HK-2 (cell line): ENCODE results near the gene SLC12A7.

ENCODE experiments used
- DNase-seq: peaks from one replicate; pipeline ENCODE4 v3.0.0-alpha.2; 2018; ENCODE audit not compliant: unreplicated experiment

Gene SLC12A7

DNA sequence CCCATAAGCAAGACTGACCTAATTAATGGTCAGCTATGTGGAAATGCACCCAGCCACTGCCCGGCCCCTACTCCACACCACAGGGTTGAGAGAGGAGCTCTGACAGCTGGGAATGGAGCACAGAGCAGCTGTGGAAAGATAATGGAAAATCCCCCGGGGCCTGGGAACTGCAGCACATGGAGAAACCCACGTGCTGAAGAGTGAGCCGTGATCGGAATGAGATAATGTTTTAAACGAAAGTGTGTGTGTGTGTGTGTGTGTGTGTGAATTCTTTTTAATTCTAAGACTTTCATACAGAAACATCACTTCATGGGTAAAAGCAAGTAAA is 13.1 kb upstream of the SLC12A7 start:
- DNase-seq, result no peak

DNA sequence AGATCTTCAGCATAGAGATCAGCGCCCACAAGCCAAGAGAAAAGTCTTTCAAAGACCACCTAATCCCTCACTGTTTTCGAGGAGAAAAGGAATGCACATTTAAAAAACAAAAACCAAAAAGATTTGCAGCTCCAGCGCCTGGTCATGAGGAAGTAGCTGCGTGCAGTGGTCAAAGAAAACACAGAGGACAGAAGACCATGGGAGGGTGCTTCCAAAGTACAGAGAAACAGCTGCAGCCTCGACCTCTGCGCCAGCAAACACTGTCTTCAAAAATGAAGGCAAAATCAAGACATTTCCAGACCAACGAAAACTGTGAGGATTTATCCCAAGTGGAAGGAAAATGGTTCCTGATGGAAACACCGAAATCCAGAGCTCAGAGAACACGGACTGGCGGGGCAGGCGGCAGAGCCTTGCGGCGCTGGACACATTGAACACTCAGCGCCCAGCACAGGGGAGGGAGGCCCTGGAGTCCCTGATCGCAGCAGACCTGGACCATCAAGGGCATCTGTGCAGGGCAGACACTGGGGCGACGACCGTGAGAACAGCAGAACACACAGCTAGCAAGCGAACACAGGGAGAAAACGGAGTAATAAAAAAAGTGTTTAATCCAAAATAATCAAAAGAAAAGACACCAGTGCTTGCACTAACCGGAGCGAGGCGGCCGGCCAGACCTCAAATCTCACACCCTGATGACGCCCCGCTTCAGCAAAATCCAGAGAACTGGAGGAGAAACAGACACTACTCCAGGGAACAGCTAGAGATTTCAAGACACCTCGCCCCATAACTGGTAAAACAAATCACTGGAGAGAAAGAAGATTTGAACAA is 12.6 kb upstream of the SLC12A7 start:
- DNase-seq, result no peak

DNA sequence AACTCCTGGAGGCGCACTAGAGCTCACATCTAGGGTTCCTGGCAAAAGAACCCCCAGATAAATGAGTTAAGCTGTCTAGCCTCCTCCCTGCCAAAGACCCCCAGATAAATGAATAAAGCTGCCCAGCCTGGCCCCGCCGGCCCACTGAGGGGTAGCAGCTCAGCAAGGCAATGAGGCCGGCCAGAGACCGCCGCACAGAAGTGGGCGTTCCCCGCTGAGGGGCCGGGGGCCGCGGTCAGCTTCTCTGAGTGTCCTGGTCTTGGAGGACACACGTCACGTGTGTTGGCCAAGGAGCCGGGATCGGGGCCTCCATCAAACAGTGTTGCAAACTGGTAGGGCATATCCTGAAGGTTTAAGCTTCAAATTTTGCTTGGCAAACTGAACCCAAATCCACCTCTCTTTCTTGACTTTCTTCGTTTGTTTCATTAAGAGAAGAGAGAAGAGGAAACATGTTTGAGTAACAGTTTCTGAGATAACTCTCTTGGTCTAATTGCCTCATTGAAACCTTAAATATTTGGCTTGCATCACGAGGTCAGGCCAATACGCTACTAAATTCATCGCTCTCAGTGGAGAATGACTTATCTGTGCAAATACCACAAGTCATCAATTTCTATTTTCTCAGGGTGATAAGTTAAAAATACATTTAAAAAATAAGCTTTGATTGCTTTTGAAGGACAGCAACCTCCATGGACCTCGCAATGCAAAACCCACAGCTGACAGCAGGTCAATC is 11.7 kb upstream of the SLC12A7 start:
- no peak for DNase-seq

DNA sequence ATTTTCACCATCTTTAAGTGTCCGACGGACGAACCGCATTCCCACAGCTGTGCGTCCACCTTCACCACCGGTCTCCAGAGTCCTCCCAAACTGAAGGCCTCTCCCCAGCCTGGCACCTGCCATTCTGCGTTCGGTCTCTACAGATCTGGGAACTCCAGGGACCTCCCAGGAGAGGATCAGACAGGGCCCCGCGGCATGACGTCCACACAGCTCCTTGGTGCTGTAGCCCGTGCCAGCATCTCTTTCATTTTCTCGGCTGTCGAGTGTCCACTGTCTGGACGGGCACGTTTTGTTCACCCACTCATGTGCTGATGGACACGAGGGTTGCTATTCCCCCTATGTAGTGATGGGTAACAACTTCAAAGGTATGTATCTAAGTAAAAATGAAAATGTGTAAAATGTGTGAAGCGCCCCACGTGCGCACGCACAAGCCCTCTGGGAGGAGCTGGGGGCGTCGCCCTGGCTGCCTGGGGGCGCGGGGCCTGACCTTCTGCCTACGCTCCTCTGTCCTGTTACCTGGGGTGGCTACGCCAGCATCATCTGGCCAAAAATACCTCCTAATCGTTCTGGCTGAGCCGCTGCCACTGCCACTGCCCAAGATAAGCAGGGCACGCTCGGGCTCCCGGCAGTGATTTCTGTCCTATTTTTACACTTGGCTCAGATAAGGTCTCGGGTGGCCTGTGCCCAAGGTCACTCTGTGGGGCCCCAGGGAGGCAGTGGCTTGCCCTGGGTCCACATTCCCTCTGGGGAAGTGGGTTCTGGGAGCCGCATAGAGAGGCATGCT is 10.8 kb upstream of the SLC12A7 start:
- DNase-seq, result no peak

DNA sequence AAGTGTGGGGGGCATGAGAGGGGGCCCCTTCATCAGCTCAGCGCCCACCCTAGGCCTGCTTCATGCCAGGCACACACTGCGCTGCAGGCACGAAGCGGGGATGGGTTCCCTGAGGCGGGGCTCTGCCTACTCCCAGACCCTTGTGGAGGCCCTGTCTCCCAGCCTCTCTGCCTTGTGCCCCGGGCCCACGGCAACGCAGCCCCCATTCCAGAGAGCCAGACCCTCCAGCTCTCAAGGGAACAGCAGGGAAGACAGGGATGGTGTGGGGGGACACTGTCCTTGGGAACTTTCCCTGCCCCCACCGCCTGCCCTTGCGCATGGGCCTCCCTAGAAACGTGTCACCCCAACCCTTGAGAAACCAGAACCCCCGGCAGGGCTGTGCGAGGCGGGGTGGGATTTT is 10.0 kb upstream of the SLC12A7 start:
- no peak for DNase-seq

DNA sequence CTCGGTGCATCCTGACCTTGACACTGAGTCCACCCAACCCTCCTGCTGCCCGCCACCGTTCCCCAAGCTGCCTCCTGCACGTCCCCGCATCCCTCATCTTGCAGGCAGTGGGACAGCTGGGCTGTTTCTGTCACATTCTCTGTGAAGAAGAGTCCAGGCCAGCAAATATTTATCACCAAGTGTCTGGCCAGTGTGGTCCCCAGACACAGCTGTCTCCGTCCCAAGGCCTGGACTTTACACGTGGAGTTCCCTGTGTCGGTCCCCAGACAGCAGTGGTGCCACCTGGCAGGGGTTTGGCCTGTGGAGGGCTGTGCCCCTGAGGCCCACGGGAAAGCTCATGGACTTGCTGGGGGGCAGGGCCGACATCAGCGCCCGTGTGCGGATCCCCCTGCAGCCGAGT is 9.2 kb upstream of the SLC12A7 start:
- no peak for DNase-seq

DNA sequence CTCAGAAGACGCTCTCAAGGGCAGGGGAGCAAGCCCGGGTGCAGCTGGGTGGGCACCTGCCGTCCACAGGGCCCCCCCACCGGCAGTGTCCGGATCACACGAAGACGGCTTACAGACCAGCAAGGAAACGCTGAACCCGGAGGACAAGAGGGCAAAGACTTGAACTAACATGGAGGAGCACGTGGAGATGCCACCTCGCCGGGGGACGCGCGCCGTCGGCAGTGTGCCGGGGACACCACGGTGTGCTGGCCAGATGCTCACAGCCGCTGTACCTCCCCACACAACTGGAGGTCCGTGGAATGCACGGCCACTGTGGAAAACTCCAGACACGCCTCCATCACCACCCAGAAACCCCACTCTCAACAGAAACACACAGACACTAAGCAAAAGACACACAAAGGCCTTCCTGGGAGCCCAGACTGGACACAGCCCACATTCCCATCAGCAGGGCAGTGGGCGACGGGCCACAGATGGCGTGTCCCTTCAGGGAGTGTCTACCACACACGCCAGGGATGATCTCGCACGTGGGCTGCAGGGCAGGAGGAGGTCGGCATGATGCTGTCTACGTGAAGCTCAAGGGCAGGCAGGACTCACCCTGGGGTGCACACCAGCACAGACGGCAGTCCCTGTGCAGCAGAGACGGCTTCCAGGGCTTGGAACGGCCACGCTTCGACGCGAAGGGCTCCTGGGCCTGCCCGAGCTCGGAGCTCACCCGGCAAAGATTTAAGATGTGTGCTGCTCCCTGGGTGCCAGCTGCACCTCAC is 8.6 kb upstream of the SLC12A7 start:
- DNase-seq, result no peak

DNA sequence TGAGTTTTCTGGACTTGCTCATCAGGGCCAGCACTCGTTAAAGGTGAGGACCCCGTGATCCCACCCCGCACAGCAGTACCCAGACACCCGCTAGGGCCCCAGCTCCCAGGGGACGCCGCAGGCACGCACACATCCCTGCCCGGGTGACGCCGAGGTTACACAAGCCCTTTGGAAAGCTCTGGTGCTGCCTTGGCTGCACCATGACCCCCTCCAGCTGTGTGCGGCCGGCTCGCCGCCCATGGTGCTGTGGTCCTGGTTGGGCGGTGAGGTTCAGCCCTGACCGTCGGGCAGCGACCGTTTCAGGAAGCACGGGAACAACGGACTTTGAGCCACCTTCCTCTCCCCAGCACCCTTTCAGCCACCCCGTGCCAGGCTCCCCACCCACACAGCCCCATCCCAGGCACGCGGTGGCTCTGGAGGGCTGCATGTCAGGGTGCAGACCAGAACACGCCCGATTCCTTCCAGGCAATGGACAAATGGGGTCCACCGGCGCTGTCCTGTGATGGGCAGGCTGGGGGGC is 7.5 kb upstream of the SLC12A7 start:
- no peak for DNase-seq

DNA sequence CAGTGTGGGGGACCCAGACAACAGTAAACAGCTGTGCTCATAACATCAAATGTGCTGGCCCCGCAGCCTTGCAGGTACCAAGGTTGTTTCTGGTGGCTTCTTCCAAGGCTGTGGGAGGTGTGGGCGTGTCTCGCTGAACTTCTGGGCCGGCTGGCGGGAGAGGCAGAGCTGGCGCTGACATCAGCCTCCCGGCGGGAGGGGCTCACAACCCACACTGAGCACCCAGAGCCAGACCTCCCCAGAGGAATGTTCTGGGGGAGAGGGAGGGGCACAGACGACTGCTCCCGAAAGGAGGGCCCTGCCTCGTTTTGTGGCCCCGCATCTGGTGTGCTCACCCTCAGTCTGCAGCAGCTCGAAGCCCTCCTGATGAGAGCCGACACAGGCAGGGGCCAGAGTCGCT is 6.9 kb upstream of the SLC12A7 start:
- DNase-seq, result no peak

DNA sequence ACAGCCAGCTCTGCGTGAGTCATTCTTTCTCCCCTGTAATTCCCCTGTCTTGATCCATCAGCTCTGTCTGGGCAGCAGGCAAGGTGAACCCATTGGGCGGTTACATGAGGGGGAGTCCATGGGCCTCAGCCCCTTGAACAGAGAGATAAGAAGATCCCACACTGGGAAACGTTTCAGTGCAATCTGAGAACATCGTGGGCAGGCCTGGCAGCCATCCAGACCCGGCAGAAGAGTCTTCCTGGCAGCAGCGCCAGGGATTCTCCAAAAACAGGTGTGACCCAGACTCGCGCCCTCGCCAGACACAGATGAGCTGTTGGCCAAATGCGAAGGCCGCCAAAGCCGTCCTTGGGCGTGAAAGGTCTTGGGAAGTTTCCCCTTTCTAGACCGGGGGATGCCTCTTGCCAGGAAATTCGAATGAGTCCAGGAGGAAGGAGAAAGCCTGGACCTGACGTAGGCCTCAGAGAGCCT is 6.4 kb upstream of the SLC12A7 start:
- DNase-seq, result peak; percentile 47

DNA sequence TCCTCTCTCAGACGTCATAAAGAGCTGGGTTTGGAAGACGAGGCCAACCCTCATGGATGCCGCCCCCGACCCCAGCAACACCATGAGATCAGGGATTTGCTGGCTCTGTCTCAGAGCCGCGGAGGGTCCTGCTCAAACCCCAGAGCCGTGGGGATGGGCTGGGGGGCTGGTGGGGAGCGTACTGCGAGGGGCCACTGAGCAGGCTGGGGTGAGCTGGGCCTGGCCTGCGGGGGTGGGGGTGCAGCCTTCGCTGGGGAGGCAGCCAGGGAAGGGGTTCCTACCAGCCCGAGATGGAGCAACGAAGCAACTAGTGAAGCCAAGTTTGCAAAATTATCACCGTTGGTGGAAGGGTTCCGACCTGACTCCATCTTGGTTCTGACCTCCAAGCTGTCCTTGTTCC is 5.1 kb upstream of the SLC12A7 start:
- DNase-seq, result no peak

DNA sequence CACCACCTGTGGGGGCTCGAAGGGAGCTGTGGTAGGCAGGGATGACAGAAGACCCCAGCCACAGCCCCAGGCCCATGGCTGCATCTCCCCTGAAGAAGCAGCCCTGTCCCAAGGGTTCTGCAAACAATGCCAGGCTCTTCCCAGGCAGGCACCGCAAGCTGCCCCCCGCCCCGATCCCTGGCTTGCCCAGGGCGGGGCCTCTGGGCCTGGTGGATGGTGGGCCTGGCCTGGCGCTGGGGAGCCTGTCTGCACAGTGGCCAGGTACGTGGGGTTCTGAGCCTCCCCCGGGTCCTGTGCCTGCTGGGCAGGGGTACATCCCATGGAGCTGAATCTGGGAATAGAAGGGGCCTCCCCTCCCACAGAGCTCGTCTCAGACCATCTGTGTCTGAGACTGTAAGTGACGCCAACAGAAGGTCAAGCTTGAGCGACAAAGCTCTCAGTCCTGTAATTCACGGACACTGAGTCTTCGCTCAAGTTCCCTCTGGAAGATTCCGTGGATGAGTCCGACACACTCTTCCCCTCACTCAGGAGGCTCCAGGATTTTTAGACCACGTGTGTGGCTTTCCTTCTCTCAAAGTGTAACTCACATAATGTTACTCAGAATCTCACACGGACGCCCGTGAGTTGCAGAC is 4.4 kb upstream of the SLC12A7 start:
- DNase-seq, result no peak

DNA sequence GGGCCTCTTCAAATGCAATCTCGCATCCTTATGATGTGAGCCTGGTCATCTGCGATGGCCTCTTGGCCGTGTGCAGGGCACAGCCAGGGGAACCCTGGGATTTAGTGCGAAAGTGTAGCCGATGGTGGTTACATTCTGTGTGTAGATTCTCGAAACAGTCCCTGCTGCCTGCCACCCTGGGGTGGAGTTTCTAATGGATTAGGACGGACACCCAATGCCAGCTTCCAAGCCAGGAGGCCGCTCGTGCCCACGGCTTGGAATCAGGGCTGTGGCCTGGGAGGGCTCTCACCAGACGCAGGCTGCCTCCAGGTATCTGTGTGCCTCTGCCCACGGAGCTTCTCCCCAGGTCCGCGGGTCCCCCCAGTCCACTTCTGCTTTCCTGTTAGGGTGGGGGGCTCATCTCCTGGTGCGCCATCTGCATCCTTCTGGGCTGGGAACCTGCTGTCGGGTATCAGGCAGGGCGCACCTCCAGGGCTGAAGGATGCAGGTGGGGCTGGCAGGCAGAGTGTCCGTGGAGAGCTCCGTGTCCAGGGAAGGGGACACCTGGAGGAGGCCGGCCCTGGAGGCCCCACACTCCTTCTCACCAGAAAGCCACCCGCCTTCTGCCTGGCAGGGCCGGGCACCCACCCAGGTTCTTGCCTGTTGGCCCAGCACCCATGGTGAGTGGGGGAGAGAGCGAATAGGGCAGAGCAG is 3.4 kb upstream of the SLC12A7 start:
- DNase-seq, result no peak

DNA sequence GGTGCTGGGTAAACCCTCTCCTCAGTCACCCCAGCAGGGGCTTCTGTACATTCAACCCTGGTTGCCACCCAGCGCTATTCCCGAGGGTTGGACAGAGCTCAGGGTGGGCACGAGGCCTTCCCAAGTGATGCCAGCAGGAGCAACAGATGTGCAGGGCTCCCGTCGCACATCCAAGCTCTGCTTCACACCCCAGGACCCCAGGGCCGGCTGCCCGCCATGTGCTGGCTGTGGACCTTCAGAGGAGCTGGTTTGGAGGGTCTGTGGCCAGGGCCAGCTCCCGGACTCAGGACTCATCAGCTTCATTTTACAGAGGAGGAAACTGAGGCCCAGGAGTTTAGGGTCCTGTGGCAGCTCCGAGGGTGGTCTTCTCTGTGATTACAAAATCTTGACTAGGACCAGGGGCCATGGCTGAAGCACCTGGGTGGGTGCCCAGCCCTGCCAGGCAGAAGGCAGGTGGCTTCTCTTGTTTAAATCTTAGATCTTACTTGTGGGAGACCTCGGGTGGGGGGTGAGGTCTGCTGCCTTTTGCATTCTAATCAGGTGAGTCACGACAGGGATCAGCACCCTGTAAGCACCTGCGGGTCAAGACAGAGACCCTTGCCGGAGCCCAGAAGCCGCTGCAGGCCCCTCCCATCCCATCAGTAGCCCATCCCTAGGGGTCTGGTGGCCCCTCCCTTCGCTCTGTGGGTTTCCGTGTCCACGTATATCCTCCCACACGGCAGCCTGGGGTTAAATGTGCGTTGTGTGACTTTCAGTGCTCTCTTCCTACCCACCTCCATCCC is 2.1 kb upstream of the SLC12A7 start:
- DNase-seq, result no peak

DNA sequence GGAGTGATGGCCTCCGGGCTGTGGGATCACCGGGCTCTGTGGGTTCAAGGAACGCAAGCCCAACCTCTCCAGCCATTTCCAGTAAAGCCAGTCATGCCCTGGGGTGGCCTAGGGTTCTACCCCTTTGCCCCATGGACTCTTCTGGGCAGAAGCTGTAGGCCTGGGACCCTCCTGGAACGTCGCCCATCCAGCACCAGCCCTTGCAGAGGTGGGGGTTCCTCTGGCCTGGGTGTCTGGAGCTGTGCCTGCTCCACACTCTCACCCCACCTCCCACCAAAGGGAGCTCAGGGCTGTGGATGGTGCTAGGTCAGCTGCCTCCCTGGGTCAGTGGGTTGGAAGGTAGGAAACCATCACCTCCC is 1.4 kb upstream of the SLC12A7 start:
- no peak for DNase-seq

DNA sequence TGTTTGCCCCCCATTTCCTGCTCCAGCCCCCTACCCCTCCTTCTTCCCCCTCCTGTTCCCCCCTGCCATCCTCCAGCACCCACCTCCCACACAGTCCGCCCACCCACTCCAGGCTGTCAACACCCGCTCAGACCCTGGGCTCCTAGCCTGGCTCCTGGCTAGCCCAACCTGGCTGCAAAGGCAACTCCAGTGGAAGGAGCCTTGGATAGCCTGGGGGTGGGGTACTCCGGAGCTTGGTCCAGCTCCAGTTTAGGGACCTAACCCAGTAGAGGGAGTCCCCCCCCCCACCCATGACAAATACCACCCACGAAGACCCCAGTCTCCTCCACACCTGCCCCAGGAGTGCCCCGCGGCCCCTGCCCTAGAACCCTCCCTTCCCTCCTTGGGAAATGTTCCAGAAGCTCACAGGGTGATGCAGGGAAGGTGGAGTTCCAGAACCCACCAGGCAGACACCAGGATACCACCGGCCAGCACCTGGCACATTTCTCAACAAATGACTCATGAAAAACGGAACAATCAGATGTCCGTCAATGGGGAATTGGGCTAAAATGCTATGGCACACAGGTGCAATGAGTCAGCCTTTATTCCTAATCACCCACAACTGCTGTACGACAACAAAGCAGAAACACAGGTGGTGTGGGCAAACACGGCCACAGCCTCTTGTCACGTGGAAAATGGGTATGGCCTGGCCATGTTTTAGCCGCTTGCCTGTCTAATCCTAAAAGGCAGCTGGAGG is 901 bp upstream of the SLC12A7 start:
- DNase-seq, result no peak

DNA sequence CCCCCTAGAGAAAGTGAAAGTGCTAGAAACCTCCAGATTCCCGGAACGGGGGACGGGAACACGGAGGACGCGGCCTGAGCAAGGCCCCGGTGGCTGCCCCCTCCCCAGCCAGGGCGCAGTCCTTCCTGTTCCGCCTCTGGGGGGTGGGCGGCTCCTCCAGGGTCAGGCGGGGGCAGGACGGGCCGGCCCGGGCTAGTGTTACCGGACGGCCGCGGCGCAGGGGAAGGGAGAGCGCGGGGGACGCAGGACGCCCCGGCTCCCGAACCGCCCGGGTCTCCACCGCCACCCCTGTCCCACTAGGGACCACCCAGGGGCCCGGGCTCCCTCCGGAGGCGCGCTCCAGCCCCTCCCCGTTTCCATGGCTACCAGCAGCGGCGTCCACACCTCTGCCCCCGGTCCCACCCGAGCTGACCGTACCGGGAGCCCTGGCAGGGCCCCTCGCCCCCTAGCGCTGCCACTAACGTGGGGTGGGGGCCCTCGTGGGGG is 579 bp downstream of the SLC12A7 start:
- peak; percentile 30 for DNase-seq

DNA sequence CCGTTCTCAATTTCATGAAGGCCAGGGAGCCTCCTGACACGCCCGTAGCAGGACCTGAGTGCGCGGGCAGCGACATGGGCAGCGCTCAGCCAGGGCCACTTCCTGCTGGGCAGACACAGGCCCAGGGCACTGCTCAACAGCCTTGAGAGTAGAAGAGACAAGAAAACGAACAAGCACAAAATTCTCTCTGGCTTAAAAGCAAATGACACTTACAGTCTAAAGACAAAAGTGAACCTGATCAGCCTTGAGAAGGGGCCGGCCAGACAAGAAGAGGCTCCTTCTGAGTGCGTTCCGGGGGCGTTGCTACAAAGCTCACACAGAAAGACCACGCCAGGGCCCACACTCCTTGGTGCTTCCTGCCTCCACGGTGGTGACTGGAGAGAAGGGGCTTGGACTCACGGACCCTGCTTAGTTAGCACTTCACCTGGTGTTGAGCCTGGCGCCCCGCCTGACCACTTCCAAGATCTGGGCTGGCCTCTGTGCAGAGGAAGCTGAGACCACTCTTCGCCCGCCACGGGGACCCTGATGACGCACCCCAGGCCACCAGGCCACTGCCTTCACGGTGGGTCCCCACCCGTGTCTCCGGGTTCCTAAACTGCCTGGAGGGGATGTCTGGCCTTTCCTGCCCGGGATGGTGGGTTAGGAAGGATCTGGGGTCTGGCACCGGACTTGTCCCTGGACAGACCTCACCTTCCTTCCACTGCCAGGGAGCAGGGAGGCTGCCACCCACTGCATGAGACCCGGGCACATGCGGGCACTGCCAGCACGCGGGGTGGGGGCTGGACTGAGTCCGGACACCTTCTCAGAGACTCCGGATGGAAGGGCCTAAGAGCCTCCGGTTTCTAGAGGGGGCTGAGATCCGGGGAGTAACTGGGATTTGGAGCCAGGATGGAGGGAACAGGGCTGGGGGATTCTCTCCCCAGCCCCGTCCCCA is 1.3 kb downstream of the SLC12A7 start:
- DNase-seq, result peak; percentile 20
